Mesothelial cell of epicardium (in vitro differentiated cells): ENCODE data around the gene ZRANB1. TPM values are rescaled to one million over a fixed set of nuclear protein-coding genes. Genes with fewer than 3 reads are reported as not detected.
"Not testable (repeated sequence)": the region's sequence is repeated elsewhere in the genome, so short reads cannot be mapped to it uniquely, and the experiment has no call there.

Experiments used
- DNase-seq, 2 experiments: peaks; one replicate each; pipeline ENCODE4 v3.0.0; 2021; ENCODE audit warnings: low spot score in 2 of 2; ENCODE audit not compliant: unreplicated experiment in 2 of 2
- H3K27ac Mint-ChIP-seq: 2 replicates; pipeline ENCODE4 v1.8.0; 2021; ENCODE audit warnings: mixed read lengths
- H3K27me3 Mint-ChIP-seq: 2 replicates; pipeline ENCODE4 v1.8.0; 2021; ENCODE audit warnings: low read depth, mixed read lengths
- H3K36me3 Mint-ChIP-seq: 2 replicates; pipeline ENCODE4 v1.8.0; 2021; ENCODE audit warnings: mixed read lengths
- H3K4me1 Mint-ChIP-seq: 2 replicates; pipeline ENCODE4 v1.8.0; 2021; ENCODE audit warnings: mixed read lengths
- H3K4me3 Mint-ChIP-seq: 2 replicates; pipeline ENCODE4 v1.8.0; 2021; ENCODE audit warnings: mild to moderate bottlenecking, moderate library complexity, mixed read lengths
- H3K9me3 Mint-ChIP-seq: 2 replicates; pipeline ENCODE4 v1.8.0; 2021; ENCODE audit warnings: mixed read lengths
- total RNA-seq: library from RNA; stranded (reverse); gene quantifications from 3 replicates; pipeline ENCODE4 v1.2.1, GENCODE V29; 2021
- TF ChIP-seq, protein P1 (sequence below): fragments of 200-600 bp; sonication (generic); IDR thresholded peaks from one replicate; pipeline ENCODE4 v1.5.0; 2021; ENCODE audit warnings: antibody characterized with exemption; ENCODE audit not compliant: unreplicated experiment

The ZRANB1 gene
- total RNA-seq, 1 donor from 2014 or later: 30.8 TPM

- H3K27me3 Mint-ChIP-seq: peaks cover 17% of the 10 kb centered on the region
- peaks cover 16% of the 10 kb centered on the region for H3K4me1 Mint-ChIP-seq
- peak overlapping the region; percentile 1 for H3K27ac Mint-ChIP-seq
- H3K36me3 Mint-ChIP-seq: no peaks in the 10 kb centered on the region
- H3K9me3 Mint-ChIP-seq: no peaks in the 10 kb centered on the region
- no peak overlapping the region for H3K4me3 Mint-ChIP-seq
- TF ChIP-seq, protein P1, sequence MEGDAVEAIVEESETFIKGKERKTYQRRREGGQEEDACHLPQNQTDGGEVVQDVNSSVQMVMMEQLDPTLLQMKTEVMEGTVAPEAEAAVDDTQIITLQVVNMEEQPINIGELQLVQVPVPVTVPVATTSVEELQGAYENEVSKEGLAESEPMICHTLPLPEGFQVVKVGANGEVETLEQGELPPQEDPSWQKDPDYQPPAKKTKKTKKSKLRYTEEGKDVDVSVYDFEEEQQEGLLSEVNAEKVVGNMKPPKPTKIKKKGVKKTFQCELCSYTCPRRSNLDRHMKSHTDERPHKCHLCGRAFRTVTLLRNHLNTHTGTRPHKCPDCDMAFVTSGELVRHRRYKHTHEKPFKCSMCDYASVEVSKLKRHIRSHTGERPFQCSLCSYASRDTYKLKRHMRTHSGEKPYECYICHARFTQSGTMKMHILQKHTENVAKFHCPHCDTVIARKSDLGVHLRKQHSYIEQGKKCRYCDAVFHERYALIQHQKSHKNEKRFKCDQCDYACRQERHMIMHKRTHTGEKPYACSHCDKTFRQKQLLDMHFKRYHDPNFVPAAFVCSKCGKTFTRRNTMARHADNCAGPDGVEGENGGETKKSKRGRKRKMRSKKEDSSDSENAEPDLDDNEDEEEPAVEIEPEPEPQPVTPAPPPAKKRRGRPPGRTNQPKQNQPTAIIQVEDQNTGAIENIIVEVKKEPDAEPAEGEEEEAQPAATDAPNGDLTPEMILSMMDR: no peak
- peak in 1 of 2 experiments; percentile 9 for DNase-seq
Measured at GRCh38 chr10:124911124-124912067, 30.5 kb upstream of the ZRANB1 start.

- Mint-ChIP-seq H3K9me3 (no peaks in the 10 kb centered on the region), H3K27me3 (peaks cover 17% of the 10 kb centered on the region), H3K4me1 (peaks cover 16% of the 10 kb centered on the region), H3K27ac (peak overlapping the region; percentile 1), H3K4me3 (no peak overlapping the region), H3K36me3 (no peaks in the 10 kb centered on the region)
- DNase-seq: peak in 1 of 2 experiments; percentile 10
- TF ChIP-seq, protein P1: no peak
Measured at GRCh38 chr10:124912101-124912886, 29.6 kb upstream of the ZRANB1 start.

GRCh38 chr10:124913167-124913566, 28.8 kb upstream of the ZRANB1 start:
- no peak for DNase-seq
- TF ChIP-seq, protein P1: no peak
- Mint-ChIP-seq H3K4me1 (peaks cover 19% of the 10 kb centered on the region), H3K4me3 (no peak overlapping the region), H3K27ac (no peak overlapping the region), H3K36me3 (no peaks in the 10 kb centered on the region), H3K27me3 (peaks cover 17% of the 10 kb centered on the region), H3K9me3 (no peaks in the 10 kb centered on the region)

- not testable (repeated sequence) for H3K9me3 Mint-ChIP-seq, DNase-seq, H3K4me3 Mint-ChIP-seq, H3K27ac Mint-ChIP-seq, H3K36me3 Mint-ChIP-seq
- peaks cover 27% of the 10 kb centered on the region for H3K4me1 Mint-ChIP-seq
- peaks cover 17% of the 10 kb centered on the region for H3K27me3 Mint-ChIP-seq
Measured at GRCh38 chr10:124914398-124914797, 27.5 kb upstream of the ZRANB1 start.

- Mint-ChIP-seq H3K27me3 (peaks cover 12% of the 10 kb centered on the region), H3K4me3 (peak overlapping the region; percentile 91), H3K36me3 (no peaks in the 10 kb centered on the region), H3K9me3 (no peaks in the 10 kb centered on the region), H3K27ac (peak overlapping the region; percentile 98), H3K4me1 (peaks cover 35% of the 10 kb centered on the region)
- TF ChIP-seq, protein P1: no peak
- DNase-seq: no peak
Measured at GRCh38 chr10:124916098-124916584, 25.8 kb upstream of the ZRANB1 start.
